Activated T-helper 1 cell treated with anti-CD3 and anti-CD28 coated beads, Interleukin-2, amount 50 U/mL, for 16 hours (primary cell): ENCODE measurements around the gene LHX1.

Experiments
- DNase-seq, 2 donors: peaks; one replicate each; pipeline ENCODE4 v3.0.0-alpha.2; 2020; ENCODE audit warnings: low read depth in 1 of 2, low spot score in 1 of 2

LHX1 gene

DNA sequence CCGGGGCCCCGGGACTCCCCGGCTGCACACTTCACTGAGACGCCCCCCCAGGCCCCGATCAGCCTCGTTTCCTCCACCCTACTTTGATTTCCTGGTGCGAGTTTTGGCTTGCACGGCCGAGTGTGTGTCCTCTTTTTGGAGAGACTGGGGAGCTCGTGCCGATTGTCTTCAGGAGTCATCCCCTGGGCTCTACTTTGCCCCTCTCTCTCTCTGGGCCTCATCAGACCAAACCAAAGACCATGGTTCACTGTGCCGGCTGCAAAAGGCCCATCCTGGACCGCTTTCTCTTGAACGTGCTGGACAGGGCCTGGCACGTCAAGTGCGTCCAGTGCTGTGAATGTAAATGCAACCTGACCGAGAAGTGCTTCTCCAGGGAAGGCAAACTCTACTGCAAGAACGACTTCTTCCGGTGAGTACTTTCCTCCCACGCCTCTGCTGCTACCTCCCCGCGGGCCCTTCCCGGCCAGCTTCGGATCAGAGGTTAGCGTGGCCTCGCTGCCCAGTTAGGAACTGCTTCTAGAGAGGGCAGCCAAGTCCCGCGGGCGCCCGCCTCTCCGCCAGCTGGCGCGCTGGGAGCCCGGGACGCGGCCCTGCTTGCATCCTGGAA, 787 bp downstream of the LHX1 start:
- DNase-seq = no peak

DNA sequence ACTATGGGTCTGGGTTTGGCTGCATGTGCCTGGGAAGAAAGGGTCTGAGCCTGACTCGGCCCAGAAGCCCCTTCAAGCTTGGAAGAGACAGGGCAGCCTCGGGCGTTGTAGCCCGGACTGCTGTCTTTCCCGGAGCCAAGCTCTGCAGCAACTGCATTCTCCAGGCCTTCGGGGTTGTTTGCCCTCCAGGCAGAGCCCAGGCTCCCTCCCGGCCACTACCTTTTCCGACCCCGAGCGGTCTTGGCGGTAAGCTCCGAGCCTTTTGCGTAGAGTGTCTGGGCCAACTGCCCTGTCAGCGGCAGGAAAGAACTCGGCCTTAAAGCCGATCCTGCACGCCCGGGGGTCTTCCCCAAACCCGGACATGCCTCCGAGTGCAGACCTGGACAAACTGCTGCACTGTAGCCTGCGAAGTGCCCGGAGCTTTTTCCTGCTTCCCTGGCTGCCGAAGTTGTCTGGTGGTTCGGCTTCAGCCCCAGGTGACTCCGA, 1.3 kb downstream of the LHX1 start:
- DNase-seq = no peak

DNA sequence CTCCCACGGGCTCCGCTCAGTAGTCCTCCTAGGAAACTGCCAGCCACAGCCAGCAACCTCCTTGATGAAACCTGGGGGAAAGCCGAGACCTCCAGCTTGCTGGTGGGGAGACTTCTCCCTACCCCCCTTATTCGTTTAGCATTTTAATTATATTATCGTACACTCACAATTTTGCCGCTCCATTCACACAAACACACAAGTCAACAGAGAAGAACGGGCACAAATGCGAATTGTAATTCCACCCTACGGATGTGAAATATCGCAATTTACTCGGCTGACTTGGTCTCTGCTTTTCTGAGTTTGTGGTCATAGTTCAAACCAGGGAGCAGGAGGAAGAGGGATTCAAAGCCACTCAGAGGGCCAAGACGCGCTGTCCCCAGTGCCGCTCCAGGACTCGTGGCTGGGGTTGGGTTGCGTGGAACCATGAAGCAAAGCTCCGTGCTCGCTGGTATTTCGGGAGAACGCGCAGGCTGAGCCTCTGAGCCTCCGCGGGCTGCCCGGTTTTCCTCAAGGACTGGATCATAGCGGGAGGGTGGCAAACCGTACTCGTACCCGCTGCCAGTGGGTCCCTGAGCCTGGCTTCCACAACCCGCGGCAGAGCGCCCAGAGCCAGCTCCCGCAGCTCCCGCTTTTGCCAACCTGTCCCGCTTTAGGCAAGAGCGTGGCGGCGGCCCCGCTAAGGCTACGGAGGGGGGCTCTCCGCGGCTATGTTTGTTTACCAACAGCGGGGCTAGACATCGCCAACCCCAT, 2.0 kb downstream of the LHX1 start:
- DNase-seq = no peak

DNA sequence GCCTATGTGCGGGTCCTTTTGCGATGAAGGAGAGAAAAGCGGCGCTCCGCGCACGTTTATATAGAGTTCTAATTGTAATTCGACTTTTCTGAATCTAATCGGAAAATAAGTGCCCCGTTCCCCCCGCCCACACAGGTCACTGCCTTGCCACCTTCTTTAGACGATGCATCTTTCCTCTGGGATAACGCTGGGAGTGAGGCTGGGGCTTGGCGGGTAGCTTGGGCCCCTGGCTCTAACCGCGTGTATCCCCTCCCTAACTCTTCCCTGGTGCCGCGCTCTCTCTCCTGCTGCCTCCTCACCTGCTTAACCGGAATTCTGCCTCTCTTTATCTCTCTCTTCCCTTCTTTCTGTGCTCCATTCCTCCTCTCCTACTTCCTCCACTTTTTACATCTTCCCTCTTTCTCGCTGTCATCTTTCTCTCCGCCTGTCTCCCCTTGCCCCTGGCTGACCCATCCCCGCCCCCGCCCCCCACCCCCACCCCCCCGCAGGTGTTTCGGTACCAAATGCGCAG, 2.6 kb downstream of the LHX1 start:
- no peak for DNase-seq

DNA sequence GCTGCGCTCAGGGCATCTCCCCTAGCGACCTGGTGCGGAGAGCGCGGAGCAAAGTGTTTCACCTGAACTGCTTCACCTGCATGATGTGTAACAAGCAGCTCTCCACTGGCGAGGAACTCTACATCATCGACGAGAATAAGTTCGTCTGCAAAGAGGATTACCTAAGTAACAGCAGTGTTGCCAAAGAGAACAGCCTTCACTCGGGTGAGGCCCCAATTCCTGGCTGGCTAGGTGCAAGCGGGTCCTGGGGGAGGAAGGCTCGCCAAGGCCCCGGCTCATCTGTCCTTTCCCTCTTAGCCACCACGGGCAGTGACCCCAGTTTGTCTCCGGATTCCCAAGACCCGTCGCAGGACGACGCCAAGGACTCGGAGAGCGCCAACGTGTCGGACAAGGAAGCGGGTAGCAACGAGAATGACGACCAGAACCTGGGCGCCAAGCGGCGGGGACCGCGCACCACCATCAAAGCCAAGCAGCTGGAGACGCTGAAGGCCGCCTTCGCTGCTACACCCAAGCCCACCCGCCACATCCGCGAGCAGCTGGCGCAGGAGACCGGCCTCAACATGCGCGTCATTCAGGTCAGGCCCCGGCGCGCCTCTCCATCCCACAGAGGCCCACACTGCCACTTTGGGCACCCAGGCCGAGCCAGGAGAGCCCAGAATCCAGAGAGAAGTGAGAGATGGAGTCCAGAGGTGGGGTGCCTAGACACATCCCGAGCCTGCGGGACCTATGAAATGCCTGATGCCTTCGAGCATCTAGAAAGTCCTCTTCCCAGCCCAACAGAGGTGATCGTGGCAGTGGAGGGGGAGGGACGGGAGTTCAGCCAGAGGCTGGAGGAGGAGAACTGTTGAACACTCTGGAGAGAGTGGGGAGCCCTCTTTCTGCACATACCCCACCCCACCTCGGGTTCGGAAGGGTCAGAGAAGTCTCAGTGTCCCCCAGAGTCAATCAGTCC, 3.3 kb downstream of the LHX1 start:
- no peak for DNase-seq

DNA sequence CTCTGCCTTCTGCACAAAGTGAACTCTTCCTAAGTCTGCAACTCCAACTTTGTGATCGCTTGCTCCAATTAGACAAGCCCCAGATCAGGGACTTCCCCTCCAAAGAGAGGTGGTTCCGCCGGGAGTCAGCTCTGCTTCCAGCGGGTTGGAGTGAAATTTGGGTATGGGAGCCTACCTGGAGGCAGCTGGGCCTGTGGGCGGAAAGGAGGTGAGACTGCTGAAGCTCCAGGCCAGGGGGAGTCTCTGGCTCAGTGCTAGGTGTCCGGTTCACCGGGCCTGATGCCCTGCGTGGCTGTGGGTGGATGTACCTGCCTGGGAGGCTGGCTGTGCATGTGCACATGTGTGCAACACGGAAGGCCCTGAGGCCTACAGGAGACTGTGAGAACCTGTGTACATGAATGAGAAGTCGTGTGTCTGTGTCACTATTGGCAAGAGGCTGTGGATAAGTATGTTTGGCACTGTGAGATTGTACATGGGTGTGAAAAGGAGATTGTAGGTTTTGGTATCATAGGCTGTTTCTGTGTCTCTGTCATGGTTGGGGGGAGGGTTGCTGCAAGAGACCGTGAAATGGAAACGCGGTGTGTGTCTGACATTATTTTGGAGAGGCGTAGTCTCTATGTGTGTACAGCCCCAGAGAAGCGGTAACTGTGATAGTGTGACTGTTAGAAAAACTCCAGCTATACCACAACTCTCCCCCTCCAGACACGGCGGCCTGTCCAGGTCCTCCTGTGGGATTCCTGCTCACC, 4.2 kb downstream of the LHX1 start:
- DNase-seq = no peak

DNA sequence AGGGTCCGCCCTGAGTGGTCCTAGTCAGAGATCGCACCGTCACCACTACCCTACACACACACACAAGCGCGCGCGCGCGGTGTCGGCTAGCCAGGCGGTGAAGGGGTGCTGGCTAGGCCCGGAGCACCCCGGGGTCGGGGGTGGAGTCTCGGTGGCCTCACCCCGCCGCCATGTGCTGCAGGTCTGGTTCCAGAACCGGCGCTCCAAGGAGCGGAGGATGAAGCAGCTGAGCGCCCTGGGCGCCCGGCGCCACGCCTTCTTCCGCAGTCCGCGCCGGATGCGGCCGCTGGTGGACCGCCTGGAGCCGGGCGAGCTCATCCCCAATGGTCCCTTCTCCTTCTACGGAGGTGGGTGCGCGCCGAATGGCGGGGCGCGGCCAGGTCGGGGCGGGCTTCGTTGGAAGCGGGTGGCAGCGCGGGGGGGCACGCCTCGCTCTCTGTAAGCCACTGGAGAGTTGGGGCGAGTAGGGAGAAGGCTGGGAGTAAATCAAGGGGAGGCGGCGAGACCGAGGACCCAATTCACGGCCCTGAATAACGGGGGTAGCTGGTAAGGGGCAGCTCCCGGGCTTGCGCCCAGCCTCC, 4.8 kb downstream of the LHX1 start:
- DNase-seq = no peak

DNA sequence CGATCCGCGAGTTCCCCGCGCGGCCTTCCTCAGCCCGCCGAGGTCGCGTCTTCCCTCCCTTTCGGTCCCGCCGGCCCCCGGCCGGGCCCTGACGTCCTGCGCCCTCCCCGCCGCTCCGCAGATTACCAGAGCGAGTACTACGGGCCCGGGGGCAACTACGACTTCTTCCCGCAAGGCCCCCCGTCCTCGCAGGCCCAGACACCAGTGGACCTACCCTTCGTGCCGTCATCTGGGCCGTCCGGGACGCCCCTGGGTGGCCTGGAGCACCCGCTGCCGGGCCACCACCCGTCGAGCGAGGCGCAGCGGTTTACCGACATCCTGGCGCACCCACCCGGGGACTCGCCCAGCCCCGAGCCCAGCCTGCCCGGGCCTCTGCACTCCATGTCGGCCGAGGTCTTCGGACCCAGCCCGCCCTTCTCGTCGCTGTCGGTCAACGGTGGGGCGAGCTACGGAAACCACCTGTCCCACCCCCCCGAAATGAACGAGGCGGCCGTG, 5.4 kb downstream of the LHX1 start:
- DNase-seq = no peak

DNA sequence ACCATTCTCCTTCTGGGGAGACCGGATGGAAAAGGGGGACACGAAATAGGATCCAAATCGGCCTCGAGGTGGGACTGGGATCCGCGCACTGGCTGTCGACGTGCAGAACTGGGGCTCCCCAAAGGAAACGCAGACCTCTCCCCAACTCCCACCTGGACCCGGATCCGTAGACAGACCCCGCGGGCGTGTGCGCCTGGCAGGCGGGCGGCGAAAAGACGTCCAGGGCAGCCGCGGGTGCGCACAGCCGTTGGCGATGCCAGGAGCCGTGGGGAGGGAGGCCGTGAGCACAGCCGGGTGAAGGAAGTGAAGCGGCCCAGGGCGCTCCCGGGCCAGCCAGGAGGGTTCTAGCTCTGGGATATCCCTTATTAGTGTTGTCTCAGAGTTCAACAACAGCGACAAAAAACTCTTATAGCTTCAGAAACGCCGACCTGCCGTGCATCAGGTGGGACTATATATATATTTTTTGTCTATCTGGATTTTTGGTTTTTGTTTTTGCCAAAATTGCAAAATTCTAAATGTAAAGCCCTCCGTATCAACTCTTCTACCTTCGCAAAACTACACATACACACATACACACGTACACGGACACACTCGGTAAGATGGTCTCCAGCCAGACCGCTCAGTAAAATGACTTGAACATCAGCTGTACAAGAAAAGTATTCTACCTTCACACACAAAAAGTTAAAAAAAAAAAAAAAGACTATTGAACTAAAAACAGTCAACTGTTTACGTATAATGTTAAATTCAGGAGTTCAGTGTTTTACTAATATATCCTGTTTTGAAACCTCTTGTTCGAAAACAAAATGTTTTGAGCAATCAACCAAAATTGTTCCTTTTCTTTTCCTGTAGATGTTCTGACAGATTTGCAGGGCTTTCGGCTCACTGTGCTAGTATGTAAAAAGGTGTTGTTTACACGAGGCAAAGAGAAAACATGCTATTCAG, 6.2 kb downstream of the LHX1 start:
- no peak for DNase-seq

DNA sequence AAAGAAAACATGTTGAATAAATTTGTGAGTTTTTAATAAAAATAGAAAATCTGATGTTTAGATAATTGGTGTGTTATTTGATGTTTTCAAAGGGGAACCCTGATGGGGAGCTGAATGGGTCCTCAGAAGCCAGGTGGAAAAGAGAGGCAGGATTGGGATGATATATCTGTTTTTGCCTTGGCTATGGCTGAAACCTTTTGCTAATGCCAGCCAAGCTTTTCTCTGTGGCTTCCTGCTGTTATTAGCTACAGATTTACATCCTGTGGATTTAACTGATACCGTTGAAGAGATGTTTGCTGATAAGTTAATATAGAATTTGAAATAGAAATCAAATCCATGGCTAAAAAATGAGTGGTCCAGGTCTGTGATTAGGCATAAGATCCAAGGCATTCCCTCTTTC, 7.3 kb downstream of the LHX1 start:
- DNase-seq = no peak

DNA sequence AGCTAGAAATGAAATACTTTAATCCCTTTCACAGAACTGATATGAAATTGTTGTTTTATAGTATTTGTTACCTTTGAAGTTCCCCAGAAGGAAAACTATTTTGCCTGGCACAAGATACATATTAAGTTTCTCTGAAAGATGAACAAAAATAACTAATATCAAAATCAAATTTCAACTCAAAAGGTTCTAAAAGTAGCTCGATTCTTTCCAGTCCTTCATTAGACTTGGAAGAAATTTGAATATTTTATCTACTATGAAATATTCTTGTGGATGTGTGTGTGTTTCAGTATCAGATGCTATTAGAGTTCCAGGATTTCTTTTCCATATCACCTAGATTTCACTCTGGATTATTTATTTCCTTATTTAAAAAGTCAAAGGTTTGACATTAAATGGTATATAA, 7.9 kb downstream of the LHX1 start:
- no peak for DNase-seq

DNA sequence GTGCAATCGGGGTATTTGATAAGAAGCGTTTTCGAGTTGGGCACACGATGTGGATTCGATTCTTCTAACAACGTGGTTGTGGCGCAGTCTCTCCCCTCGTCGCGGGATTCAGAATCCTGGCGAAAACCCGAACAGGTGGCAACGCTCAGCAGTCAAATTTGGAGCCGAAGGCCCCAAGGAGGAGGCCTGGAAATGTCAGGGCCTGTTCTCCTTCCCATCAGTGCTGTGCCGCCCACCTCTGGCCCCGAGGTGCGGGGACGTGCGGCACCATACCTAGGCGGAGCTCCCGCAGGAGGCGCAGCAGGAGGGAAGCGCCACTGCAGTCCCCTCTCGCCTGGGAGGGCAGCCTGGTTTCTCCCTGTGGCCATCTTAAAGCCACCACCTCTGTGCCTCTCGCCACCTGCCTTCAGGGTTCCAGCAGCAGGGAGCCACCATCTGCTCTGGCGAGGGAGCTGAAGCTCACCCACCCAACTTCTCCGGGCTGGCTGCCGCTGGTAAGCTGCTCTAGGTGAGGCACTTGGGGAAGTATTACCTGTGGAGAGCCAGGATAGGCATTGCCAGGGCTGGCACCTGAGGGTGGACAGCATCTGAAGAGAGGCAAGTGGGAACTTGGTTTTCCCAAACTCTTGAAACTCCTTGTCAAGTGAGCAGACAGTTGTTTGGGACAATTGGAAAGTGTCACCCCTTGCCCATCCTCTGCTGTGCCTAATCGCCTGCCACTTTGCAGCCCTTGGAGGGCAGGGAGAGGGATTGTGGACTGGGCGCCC, 8.9 kb downstream of the LHX1 start:
- no peak for DNase-seq

DNA sequence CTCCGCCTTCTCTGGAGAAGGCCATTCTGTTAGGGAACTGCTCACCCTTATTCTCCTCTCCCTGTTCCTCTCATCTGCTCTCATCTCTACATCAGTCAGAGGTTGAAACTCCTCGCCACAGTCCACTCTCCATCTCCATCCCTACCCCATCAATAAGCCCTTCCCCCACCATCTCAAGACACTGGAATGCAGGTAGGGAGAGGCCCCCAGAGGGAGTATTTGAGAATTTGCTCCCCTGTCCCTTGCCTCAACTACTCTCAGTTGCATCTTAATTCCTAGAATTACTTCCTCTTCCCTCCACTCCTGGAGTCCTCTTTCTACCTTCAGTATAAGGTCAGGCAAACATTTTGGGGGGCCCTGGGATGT, 9.4 kb downstream of the LHX1 start:
- no peak for DNase-seq

DNA sequence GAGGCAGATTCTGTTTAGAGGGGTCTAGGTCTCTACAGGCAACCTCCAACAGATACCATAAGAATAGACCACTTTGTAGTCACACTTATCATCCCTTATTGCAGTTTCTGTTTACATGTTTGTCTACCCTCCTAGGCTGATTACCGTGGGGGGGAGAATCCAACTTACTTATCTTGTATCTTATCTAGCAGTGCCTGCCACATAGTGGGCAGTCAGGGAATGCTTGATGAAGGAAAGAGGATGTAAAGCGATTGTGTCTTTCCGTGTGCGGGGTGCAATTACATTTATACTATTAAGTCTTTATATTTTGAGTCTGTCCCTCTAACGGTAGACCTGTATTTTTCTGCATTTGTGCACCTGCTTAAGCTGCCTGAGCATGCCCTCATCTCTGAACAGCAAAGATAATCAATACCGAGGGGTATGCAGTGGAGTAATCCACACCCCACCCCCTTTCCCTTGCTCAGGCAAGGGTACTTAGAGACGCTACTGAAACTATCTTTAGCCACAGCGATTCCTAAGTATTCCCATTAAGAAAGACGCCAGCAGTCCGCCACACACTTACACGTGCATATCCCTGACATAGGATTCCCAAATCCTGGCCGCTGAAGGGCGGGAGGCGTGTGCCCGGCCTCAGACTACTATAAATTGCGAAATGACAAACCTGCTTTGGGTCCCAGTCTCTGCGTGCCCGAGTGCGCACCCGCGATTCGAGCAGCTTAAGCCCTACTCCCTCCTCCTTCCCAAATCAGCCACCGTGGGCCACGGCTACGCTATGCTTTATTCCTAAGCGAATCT, 10.8 kb downstream of the LHX1 start:
- no peak for DNase-seq

DNA sequence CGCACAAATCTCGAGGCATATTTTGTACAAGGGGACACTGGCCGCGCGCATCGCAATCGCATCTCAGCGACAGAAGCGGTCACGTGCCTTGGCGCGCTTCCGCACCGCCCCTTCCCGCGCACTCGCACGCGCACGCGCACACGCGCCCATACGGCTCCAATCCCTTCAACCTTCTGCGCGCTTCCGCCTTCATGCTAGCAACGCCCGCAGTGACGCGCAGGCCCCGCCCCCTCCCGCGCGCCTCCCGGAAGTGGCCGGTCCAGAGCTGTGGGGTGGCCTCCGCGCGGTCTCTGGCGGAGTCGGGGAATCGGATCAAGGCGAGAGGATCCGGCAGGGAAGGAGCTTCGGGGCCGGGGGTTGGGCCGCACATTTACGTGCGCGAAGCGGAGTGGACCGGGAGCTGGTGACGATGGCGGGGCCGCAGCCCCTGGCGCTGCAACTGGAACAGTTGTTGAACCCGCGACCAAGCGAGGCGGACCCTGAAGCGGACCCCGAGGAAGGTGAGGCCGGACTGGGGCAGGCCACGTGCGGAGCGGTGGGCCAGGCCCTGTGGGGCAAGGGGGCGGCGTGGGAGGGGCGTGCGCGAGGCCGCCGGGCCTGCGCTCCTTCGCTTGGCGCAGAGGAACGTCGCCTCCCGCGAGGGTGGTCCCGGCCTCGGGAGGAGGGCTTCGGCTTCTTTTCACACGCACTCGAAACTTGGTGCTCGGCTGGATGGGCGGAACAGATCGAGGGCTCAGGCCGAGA, 11.6 kb downstream of the LHX1 start, which contains the start of gene AATF:
Gene AATF, plus strand, starts transcription at position 238 of the 744 bp plus-strand sequence. Its CDS starts 172 bp downstream, at position 410.
- peak; percentile 88 to 94 for DNase-seq

DNA sequence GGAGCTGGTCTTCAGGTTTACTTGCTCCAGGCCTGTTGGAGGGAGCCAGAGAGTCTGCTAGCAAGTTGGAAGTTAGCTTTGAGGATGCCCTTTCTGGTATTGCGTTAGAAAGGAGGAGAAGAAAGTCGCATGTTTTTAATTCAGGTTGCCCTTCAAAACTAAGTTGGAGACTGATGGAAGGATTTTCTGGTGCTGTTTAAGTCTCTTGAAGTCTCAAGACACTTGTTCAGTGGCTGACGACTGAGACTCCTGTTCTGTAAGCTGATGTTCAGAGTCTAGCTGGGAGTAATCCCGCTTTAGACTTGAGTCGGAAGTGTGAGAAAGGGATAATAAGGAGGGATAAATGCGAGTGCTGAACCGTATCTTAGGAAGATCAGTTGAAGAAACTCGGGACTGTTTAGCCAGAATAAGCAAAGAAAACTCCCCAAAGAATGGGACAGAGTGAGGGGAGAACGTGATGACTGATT, 12.2 kb downstream of the LHX1 start:
- DNase-seq = no peak

DNA sequence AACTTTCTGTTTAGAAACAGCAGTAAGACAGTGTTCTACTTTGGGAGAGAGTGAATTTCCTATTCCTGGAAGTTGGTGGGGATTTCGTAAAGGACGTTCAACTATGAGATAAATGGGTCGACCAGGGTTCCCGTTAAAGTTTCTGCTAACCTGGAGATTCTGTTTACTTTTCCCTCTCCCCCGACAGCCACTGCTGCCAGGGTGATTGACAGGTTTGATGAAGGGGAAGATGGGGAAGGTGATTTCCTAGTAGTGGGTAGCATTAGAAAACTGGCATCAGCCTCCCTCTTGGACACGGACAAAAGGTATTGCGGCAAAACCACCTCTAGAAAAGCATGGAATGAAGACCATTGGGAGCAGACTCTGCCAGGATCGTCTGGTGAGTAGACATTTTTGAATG, 12.8 kb downstream of the LHX1 start:
- DNase-seq = no peak
